GM23338 (cell line): ENCODE data around the gene ZSCAN5A. TPM values are rescaled to one million over a fixed set of nuclear protein-coding genes. Genes with fewer than 3 reads are reported as not detected.

Experiments
- ATAC-seq: fragments of 200-7000 bp; cut with Tn5 transposase; 3 replicates; pipeline ENCODE4 v1.9.1; 2020
- DNase-seq: peaks from one replicate; pipeline ENCODE4 v3.0.0-alpha.2; 2015; ENCODE audit warnings: low spot score
- H2AFZ ChIP-seq: fragments of 200-600 bp; sonication (generic); 2 replicates; pipeline ENCODE4 v1.8.0; 2016; ENCODE audit warnings: antibody characterized with exemption, mild to moderate bottlenecking, moderate library complexity
- H3F3A ChIP-seq: fragments of 200-600 bp; sonication (generic); replicated peaks from 2 replicates; pipeline ENCODE4 v1.8.0; 2017; ENCODE audit warnings: antibody characterized with exemption, mixed run types, low read depth
- H3K27ac ChIP-seq: fragments of 200-600 bp; sonication (generic); 2 replicates; pipeline ENCODE4 v1.6.1; 2016; ENCODE audit warnings: low read depth
- H3K27me3 ChIP-seq: fragments of 200-600 bp; sonication (generic); 2 replicates; pipeline ENCODE4 v1.8.0; 2016; ENCODE audit warnings: mild to moderate bottlenecking, mixed run types, moderate library complexity; ENCODE audit not compliant: insufficient read depth
- H3K36me3 ChIP-seq: fragments of 200-600 bp; sonication (generic); 2 replicates; pipeline ENCODE4 v1.8.0; 2016; ENCODE audit warnings: mild to moderate bottlenecking; ENCODE audit not compliant: insufficient read depth
- H3K4me1 ChIP-seq: fragments of 200-600 bp; sonication (generic); 2 replicates; pipeline ENCODE4 v1.8.0; 2016; ENCODE audit warnings: mild to moderate bottlenecking, moderate library complexity; ENCODE audit not compliant: insufficient read depth
- H3K4me2 ChIP-seq: fragments of 200-600 bp; sonication (generic); 2 replicates; pipeline ENCODE4 v1.7.1; 2017; ENCODE audit warnings: mixed run types
- H3K4me3 ChIP-seq: fragments of 200-600 bp; sonication (generic); 2 replicates; pipeline ENCODE4 v1.6.1; 2016; ENCODE audit warnings: mixed run types
- H3K79me2 ChIP-seq: fragments of 200-600 bp; sonication (generic); replicated peaks from 2 replicates; pipeline ENCODE4 v1.8.0; 2017; ENCODE audit warnings: mild to moderate bottlenecking; ENCODE audit not compliant: insufficient read depth
- H3K9me2 ChIP-seq: fragments of 200-600 bp; sonication (generic); 2 replicates; pipeline ENCODE4 v1.8.0; 2017; ENCODE audit not compliant: insufficient read depth
- H4K20me1 ChIP-seq: fragments of 200-600 bp; sonication (generic); replicated peaks from 2 replicates; pipeline ENCODE4 v1.8.0; 2017; ENCODE audit warnings: mild to moderate bottlenecking; ENCODE audit not compliant: insufficient read depth
- H3K27ac Mint-ChIP-seq: 2 replicates; pipeline ENCODE4 v1.8.0; 2020; ENCODE audit warnings: inconsistent platforms, mild to moderate bottlenecking, moderate library complexity, mixed read lengths
- H3K27me3 Mint-ChIP-seq: 3 replicates; pipeline ENCODE4 v1.8.0; 2022; ENCODE audit warnings: low read depth, mild to moderate bottlenecking, moderate library complexity, mixed read lengths, inconsistent platforms; ENCODE audit not compliant: insufficient read depth, poor library complexity
- H3K36me3 Mint-ChIP-seq: 3 replicates; pipeline ENCODE4 v1.8.0; 2021; ENCODE audit warnings: low read depth, mild to moderate bottlenecking, inconsistent platforms, moderate library complexity, mixed read lengths
- H3K4me1 Mint-ChIP-seq: 3 replicates; pipeline ENCODE4 v1.8.0; 2020; ENCODE audit warnings: mild to moderate bottlenecking, inconsistent platforms, mixed read lengths
- H3K4me3 Mint-ChIP-seq: 3 replicates; pipeline ENCODE4 v1.8.0; 2021; ENCODE audit warnings: moderate library complexity, mild to moderate bottlenecking, inconsistent platforms, mixed read lengths
- H3K9me3 Mint-ChIP-seq: 3 replicates; pipeline ENCODE4 v1.8.0; 2020; ENCODE audit warnings: moderate library complexity, mild to moderate bottlenecking, inconsistent platforms, mixed read lengths
- CREB1 ChIP-seq: fragments of 250-450 bp; sonication (Bioruptor Pico); IDR thresholded peaks from 2 replicates; pipeline ENCODE4 v1.5.0; 2020; ENCODE audit warnings: low read depth, mild to moderate bottlenecking, moderate library complexity
- CTCF ChIP-seq, 2 experiments: fragments of 200-600 bp in 1 of 2; sonication (generic) in 1 of 2; conservative IDR thresholded peaks; 2 replicates each; pipeline versions ENCODE4 v1.5.1 to v1.6.1; 2016 to 2017; ENCODE audit warnings: antibody characterized with exemption in 2 of 2, low read depth in 2 of 2, mild to moderate bottlenecking in 2 of 2, moderate library complexity in 1 of 2
- ETS1 ChIP-seq: IDR thresholded peaks from 2 replicates; pipeline ENCODE4 v1.6.1; 2016; ENCODE audit warnings: antibody characterized with exemption
- EZH2 ChIP-seq: fragments of 200-600 bp; sonication (generic); IDR thresholded peaks from one replicate; pipeline ENCODE4 v1.8.0; 2017; ENCODE audit warnings: antibody characterized with exemption, mild to moderate bottlenecking, low read depth; ENCODE audit not compliant: unreplicated experiment
- EZH2phosphoT487 ChIP-seq: fragments of 200-600 bp; sonication (generic); IDR thresholded peaks from one replicate; pipeline ENCODE4 v1.8.1; 2018; ENCODE audit warnings: antibody characterized with exemption; ENCODE audit not compliant: unreplicated experiment
- JUNB ChIP-seq: IDR thresholded peaks from one replicate; pipeline ENCODE4 v1.6.1; 2016; ENCODE audit warnings: antibody characterized with exemption; ENCODE audit not compliant: unreplicated experiment
- NANOG ChIP-seq: IDR thresholded peaks from 2 replicates; pipeline ENCODE4 v1.6.1; 2016; ENCODE audit warnings: antibody characterized with exemption, borderline replicate concordance
- POLR2AphosphoS5 ChIP-seq: IDR thresholded peaks from 2 replicates; pipeline ENCODE4 v1.6.1; 2016; ENCODE audit warnings: antibody characterized with exemption, low read depth
- REST ChIP-seq: IDR thresholded peaks from one replicate; pipeline ENCODE4 v1.6.1; 2018; ENCODE audit warnings: antibody characterized with exemption; ENCODE audit not compliant: unreplicated experiment
- STAT1 ChIP-seq: IDR thresholded peaks from one replicate; pipeline ENCODE4 v1.6.1; 2016; ENCODE audit warnings: antibody characterized with exemption; ENCODE audit not compliant: unreplicated experiment
- ZNF114 ChIP-seq: fragments of 250-450 bp; sonication (Bioruptor Pico); IDR thresholded peaks from 2 replicates; pipeline ENCODE4 v1.5.0; 2020; ENCODE audit warnings: mild to moderate bottlenecking, moderate library complexity
- ZNF331 ChIP-seq: fragments of 250-450 bp; sonication (Bioruptor Pico); IDR thresholded peaks from 2 replicates; pipeline ENCODE4 v1.5.0; 2020; ENCODE audit warnings: low read depth, mild to moderate bottlenecking, moderate library complexity
- ZNF462 ChIP-seq: fragments of 250-450 bp; sonication (Bioruptor Pico); IDR thresholded peaks from 2 replicates; pipeline ENCODE4 v1.5.0; 2020; ENCODE audit warnings: mild to moderate bottlenecking, moderate library complexity
- polyA plus RNA-seq: library from polyadenylated mRNA; unstranded; fragments of >200 nt; fragmentation: Nextera tagmentation; extraction: Ambion mirVana; gene quantifications from 2 replicates; pipeline ENCODE4 v1.2.1, GENCODE V29; 2016
- total RNA-seq: library from RNA; depleted of rRNA; stranded (reverse); fragments of >200 nt; shearing (Covaris generic); gene quantifications from 2 replicates; pipeline ENCODE4 v1.2.3, GENCODE V29; 2014

The ZSCAN5A gene
- total and polyA plus RNA-seq, 2 experiments from 2014 or later = 10.2 to 12.5 TPM

DNA sequence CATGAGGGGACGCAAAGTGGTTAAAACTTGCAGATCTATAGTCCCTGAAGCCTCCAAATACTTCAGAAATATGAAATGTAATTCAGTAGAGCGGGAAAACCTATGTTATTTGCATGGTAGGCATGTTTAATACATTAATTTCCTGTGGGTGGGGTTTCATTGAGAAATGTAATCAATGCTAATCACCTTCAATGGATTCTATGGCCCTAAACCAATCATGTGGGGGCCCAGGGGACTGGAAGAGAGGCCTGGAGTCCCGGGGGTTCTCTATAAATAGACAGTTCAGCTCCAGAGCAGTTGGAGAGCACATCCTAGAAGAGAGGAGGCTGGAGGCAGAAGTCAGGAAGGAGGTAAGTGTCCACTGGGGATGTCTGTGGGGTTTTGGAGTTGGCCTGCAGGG is 112.7 kb downstream of the ZSCAN5A start, which contains the start of gene ZSCAN5C:
ZSCAN5C (plus strand) TSS at position 301 of the 400 bp plus-strand sequence. CDS start 3,641 bp downstream, outside the sequence.
- H3K4me1 ChIP-seq = no peaks in the 10 kb centered on the region
- H3K4me3 Mint-ChIP-seq = no peak within 1 kb of the TSS
- no peaks in the 10 kb centered on the region for H3K36me3 ChIP-seq
- H4K20me1 ChIP-seq = no peaks in the 10 kb centered on the region
- H3K9me3 Mint-ChIP-seq = no peaks in the 10 kb centered on the region
- H3K27me3 ChIP-seq = no peaks in the 10 kb centered on the region
- no peaks in the 10 kb centered on the region for H3K79me2 ChIP-seq
- H2AFZ ChIP-seq = no peak within 1 kb of the TSS
- H3F3A ChIP-seq = no peaks in the 10 kb centered on the region
- H3K27ac Mint-ChIP-seq = no peak within 1 kb of the TSS
- H3K9me2 ChIP-seq = no peaks in the 10 kb centered on the region
- no peak for ATAC-seq
- H3K4me1 Mint-ChIP-seq = peaks cover 10% of the 10 kb centered on the region; the same call in 2 of the 3 replicates
- H3K27me3 Mint-ChIP-seq = peaks cover 3% of the 10 kb centered on the region
- no peak within 1 kb of the TSS for H3K4me3 ChIP-seq
- TF ChIP-seq ETS1 = no peak
- no peak for TF ChIP-seq JUNB
- TF ChIP-seq STAT1 = no peak
- TF ChIP-seq CREB1 (CRISPR knock-in tag) = no peak
- TF ChIP-seq POLR2AphosphoS5 = no peak
- no peak for TF ChIP-seq REST
- TF ChIP-seq ZNF114 = no peak
- no peak for TF ChIP-seq ZNF331 (CRISPR knock-in tag)
- no peak for TF ChIP-seq NANOG
- no peak for TF ChIP-seq CTCF (conservative IDR thresholded peaks at IDR 0.05; ENCODE audit: low read depth in 2 of 2)
- no peak for TF ChIP-seq ZNF462 (CRISPR knock-in tag)
- TF ChIP-seq EZH2 = no peak
- no peak for TF ChIP-seq EZH2phosphoT487
- no peaks in the 10 kb centered on the region for H3K36me3 Mint-ChIP-seq
- no peak within 1 kb of the TSS for H3K27ac ChIP-seq
- DNase-seq = no peak
- H3K4me2 ChIP-seq = no peak within 1 kb of the TSS
